GM21360 (cell line): ENCODE measurements around the gene XDH.

ENCODE experiments used
- ATAC-seq: cut with Tn5 transposase; IDR thresholded peaks from one replicate; pipeline ENCODE4 v1.9.1; 2021; ENCODE audit warnings: mild to moderate bottlenecking, moderate library complexity; ENCODE audit not compliant: unreplicated experiment

Gene XDH

GRCh38 chr2:31333046-31333445 is 81.5 kb downstream of the XDH start:
- no peak for ATAC-seq

GRCh38 chr2:31332521-31332920 is 82.0 kb downstream of the XDH start:
- no peak for ATAC-seq

GRCh38 chr2:31331156-31331555 is 83.4 kb downstream of the XDH start:
- no peak for ATAC-seq

GRCh38 chr2:31329081-31329625 is 85.4 kb downstream of the XDH start:
- ATAC-seq: no peak

- no peak for ATAC-seq
These were observed 86.5 kb downstream of the XDH start for GRCh38 chr2:31328026-31328425.

GRCh38 chr2:31327505-31327904 is 87.0 kb downstream of the XDH start:
- no peak for ATAC-seq

- ATAC-seq: no peak
These were observed 90.4 kb downstream of the XDH start for GRCh38 chr2:31324016-31324633.

- no peak for ATAC-seq
These were observed 92.2 kb downstream of the XDH start for GRCh38 chr2:31322371-31322770.

- peak; percentile 60 for ATAC-seq
These were observed 95.0 kb downstream of the XDH start for GRCh38 chr2:31319406-31320175.

- ATAC-seq: peak; percentile 51
These were observed 95.9 kb downstream of the XDH start for GRCh38 chr2:31318361-31319336.

- no peak for ATAC-seq
These were observed 97.1 kb downstream of the XDH start for GRCh38 chr2:31317396-31317795.

- ATAC-seq: no peak
These were observed 99.8 kb downstream of the XDH start for GRCh38 chr2:31314761-31315160.

GRCh38 chr2:31312898-31313297 is 101.6 kb downstream of the XDH start:
- no peak for ATAC-seq

GRCh38 chr2:31304816-31305215 is 109.7 kb downstream of the XDH start:
- ATAC-seq: no peak

- ATAC-seq: no peak
These were observed 111.5 kb downstream of the XDH start for GRCh38 chr2:31302940-31303563.

- ATAC-seq: no peak
These were observed 114.2 kb downstream of the XDH start for GRCh38 chr2:31300309-31300708.

GRCh38 chr2:31299547-31299946 is 115.0 kb downstream of the XDH start:
- no peak for ATAC-seq

GRCh38 chr2:31297751-31298150 is 116.8 kb downstream of the XDH start:
- no peak for ATAC-seq

GRCh38 chr2:31296641-31297287 is 117.8 kb downstream of the XDH start:
- no peak for ATAC-seq

- ATAC-seq: no peak
These were observed 120.3 kb downstream of the XDH start for GRCh38 chr2:31294196-31294595.
